Prostate gland (tissue), 2 donors: ENCODE data around the gene CD276. TPM values are rescaled to one million over a fixed set of nuclear protein-coding genes. Genes with fewer than 3 reads are reported as not detected.

ENCODE experiments used
- DNase-seq: peaks from one replicate; pipeline ENCODE4 v3.0.0-alpha.2; 2019; ENCODE audit warnings: low spot score
- H3K27ac ChIP-seq, 2 donors: fragments of 200-600 bp; sonication (generic); 2 replicates each; pipeline ENCODE4 v1.5.1; 2017 to 2019
- H3K27me3 ChIP-seq: fragments of 200-600 bp; sonication (generic); replicated peaks from 2 replicates; pipeline ENCODE4 v1.5.1; 2019; ENCODE audit not compliant: insufficient read depth
- H3K36me3 ChIP-seq, 2 donors: fragments of 200-600 bp; sonication (generic); 1 replicate in 1 of 2; 2 replicates in 1 of 2; pipeline versions ENCODE4 v1.5.1 to v1.8.1; 2017 to 2019
- H3K4me1 ChIP-seq: fragments of 200-600 bp; sonication (generic); replicated peaks from 2 replicates; pipeline ENCODE4 v1.5.1; 2019
- H3K4me3 ChIP-seq, 2 donors: fragments of 200-600 bp; sonication (generic); 2 replicates each; pipeline ENCODE4 v1.5.1; 2017 to 2019
- H3K9me3 ChIP-seq: fragments of 200-600 bp; sonication (generic); 2 replicates; pipeline ENCODE4 v1.5.1; 2017
- CTCF ChIP-seq, 4 experiments: fragments of 200-600 bp in 2 of 4; fragments of 450-650 bp in 2 of 4; sonication (generic) in 2 of 4; IDR thresholded peaks; 1 replicate in 3 of 4; 2 replicates in 1 of 4; pipeline ENCODE4 v1.5.1; 2016 to 2019; ENCODE audit warnings: antibody characterized with exemption in 4 of 4, mild to moderate bottlenecking in 2 of 4, moderate library complexity in 2 of 4
- POLR2A ChIP-seq: fragments of 450-650 bp; IDR thresholded peaks from one replicate; pipeline ENCODE4 v1.6.1; 2016; ENCODE audit warnings: antibody characterized with exemption, mild to moderate bottlenecking
- POLR2AphosphoS5 ChIP-seq: sonication (generic); formaldehyde crosslinking; IDR thresholded peaks from one replicate; pipeline ENCODE4 v1.6.1; 2017; ENCODE audit warnings: antibody characterized with exemption
- WGBS: methylation state at CpG from one replicate; pipeline ENCODE4 v1.1.5; 2018; 5-methylcytosine and 5-hydroxymethylcytosine counted together
- intact Hi-C: fragments of 100-400 bp; cut with DNase I; formaldehyde crosslinking; loops from one replicate; pipeline ENCODE4 v1.14.2; 2022
- total RNA-seq, 2 donors: library from RNA; depleted of rRNA; stranded (reverse); fragments of >200 nt; gene quantifications; one replicate each; pipeline ENCODE4 v1.1.0, GENCODE V29; 2016

CD276 gene
- total RNA-seq, 2 donors from 2014 or later, result 75.0 to 91.3 TPM

GRCh38 chr15:73687351-73687750 lies 3.2 kb downstream of the CD276 start:
- WGBS, result 100% methylated on average over 2 of the region's 2 CpGs
- DNase-seq, result no peak
- no peaks in the 10 kb centered on the region for H3K4me1 ChIP-seq
- TF ChIP-seq CTCF (IDR thresholded peaks at IDR 0.05) (no peak), POLR2A (no peak), POLR2AphosphoS5 (no peak)
- H3K27ac ChIP-seq, result no peak overlapping the region
- no peak overlapping the region for H3K4me3 ChIP-seq
- no peaks in the 10 kb centered on the region for H3K36me3 ChIP-seq
- H3K9me3 ChIP-seq, result no peaks in the 10 kb centered on the region
- no peaks in the 10 kb centered on the region for H3K27me3 ChIP-seq
- intact Hi-C loops, result loop anchor here (10.0 kb wide), 1 partner anchor 53 kb away; the partner anchor contains the start of gene NPTN

- 91% methylated on average over 6 of the region's 6 CpGs for whole genome bisulfite sequencing
- Histone ChIP-seq H3K27ac (no peak overlapping the region), H3K27me3 (no peaks in the 10 kb centered on the region), H3K36me3 (no peaks in the 10 kb centered on the region), H3K4me1 (no peaks in the 10 kb centered on the region), H3K9me3 (no peaks in the 10 kb centered on the region), H3K4me3 (no peak overlapping the region)
- TF ChIP-seq POLR2AphosphoS5 (no peak), CTCF (IDR thresholded peaks at IDR 0.05) (no peak), POLR2A (no peak)
- no peak for DNase-seq
- intact Hi-C loops, result loop anchor here (10.0 kb wide), 1 partner anchor 54 kb away; the partner anchor contains the start of gene NPTN
Observed at GRCh38 chr15:73688455-73688854, 4.3 kb downstream of the CD276 start.

GRCh38 chr15:73691396-73691795 lies 7.2 kb downstream of the CD276 start:
- Histone ChIP-seq H3K27ac (no peak overlapping the region), H3K36me3 (no peaks in the 10 kb centered on the region), H3K4me3 (no peak overlapping the region), H3K27me3 (no peaks in the 10 kb centered on the region), H3K4me1 (no peaks in the 10 kb centered on the region), H3K9me3 (no peaks in the 10 kb centered on the region)
- TF ChIP-seq CTCF (IDR thresholded peaks at IDR 0.05), result no peak
- 57% methylated on average over 6 of the region's 6 CpGs for WGBS
- DNase-seq, result no peak
- intact Hi-C loops, result loop anchor here (10.0 kb wide), 1 partner anchor 387 kb away; no protein-coding TSS in a partner anchor

GRCh38 chr15:73694419-73694818 lies 10.2 kb downstream of the CD276 start:
- no peaks in the 10 kb centered on the region for H3K36me3 ChIP-seq
- 66% methylated on average over 5 of the region's 5 CpGs for WGBS
- H3K4me3 ChIP-seq, result no peak overlapping the region
- H3K27me3 ChIP-seq, result no peaks in the 10 kb centered on the region
- no peak for DNase-seq
- no peaks in the 10 kb centered on the region for H3K9me3 ChIP-seq
- intact Hi-C loops, result loop anchor here (10.0 kb wide), 1 partner anchor 390 kb away; no protein-coding TSS in a partner anchor
- H3K27ac ChIP-seq, result no peak overlapping the region
- no peak for TF ChIP-seq CTCF (IDR thresholded peaks at IDR 0.05)
- no peak for TF ChIP-seq POLR2AphosphoS5
- no peak for TF ChIP-seq POLR2A
- no peaks in the 10 kb centered on the region for H3K4me1 ChIP-seq

- no peak for TF ChIP-seq CTCF (IDR thresholded peaks at IDR 0.05)
- no peak for TF ChIP-seq POLR2A
- TF ChIP-seq POLR2AphosphoS5, result no peak
- Histone ChIP-seq H3K9me3 (no peaks in the 10 kb centered on the region), H3K27ac (peak overlapping the region in 1 of 2 donors; percentile 6), H3K36me3 (no peaks in the 10 kb centered on the region), H3K4me1 (no peaks in the 10 kb centered on the region), H3K27me3 (no peaks in the 10 kb centered on the region), H3K4me3 (no peak overlapping the region)
- DNase-seq, result no peak
- 66% methylated on average over 16 of the region's 16 CpGs for WGBS
- intact Hi-C loops, result loop anchor here (5.0 to 10.0 kb wide), 2 partner anchors 129 to 391 kb away; no protein-coding TSS in a partner anchor
Observed at GRCh38 chr15:73695773-73696640, 11.8 kb downstream of the CD276 start.
